ENCODE data around the gene POM121.
"Not testable (repeated sequence)": the region's sequence is repeated elsewhere in the genome, so short reads cannot be mapped to it uniquely, and the experiment has no call there.

DNA sequence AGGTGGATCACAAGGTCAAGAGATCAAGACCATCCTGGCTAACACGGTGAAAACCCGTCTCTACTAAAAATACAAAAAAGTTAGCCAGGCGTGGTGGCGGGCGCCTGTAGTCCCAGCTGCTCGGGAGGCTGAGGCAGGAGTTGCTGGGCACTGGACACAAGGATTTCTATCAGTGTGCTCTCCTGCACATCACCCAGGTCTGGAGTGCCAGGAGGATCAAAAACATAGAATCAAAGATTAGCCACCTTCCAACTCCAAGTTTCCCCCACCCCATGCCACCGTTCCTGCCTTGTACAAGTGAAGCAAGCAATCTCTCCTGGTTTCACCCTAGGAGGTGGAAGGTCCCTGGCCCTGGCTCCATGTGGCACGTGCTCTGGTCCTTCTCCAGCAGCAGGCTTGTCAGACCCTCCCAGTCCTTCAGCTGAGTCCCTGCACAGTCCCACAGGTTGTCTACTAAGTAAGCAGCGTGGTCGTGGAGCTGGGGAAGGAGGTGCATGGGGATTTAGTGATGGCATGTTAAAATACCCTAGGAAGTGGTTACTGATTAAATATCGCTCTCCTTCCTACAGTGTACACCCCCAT, 73.1 kb downstream of the POM121 start:
- TF ChIP-seq RAD21 (IDR thresholded peaks at IDR 0.05; ENCODE audit: insufficient read depth, low read depth, low read length); NFIC (IDR thresholded peaks at IDR 0.05; ENCODE audit: low read depth, low read length); EZH2 (IDR thresholded peaks at IDR 0.05; ENCODE audit: borderline replicate concordance, control insufficient read depth, low read depth, low read length); SMC3 (IDR thresholded peaks at IDR 0.05; ENCODE audit: borderline replicate concordance, low read length); CEBPB (IDR thresholded peaks at IDR 0.05; ENCODE audit: borderline replicate concordance in 1 of 2, low read depth in 2 of 2, low read length in 2 of 2); MYC (IDR thresholded peaks at IDR 0.05; ENCODE audit: insufficient read depth, insufficient read length, insufficient replicate concordance, low read length, severe bottlenecking); NRF1 (conservative IDR thresholded peaks at IDR 0.05; ENCODE audit: low read depth, low read length); BHLHE40 (IDR thresholded peaks at IDR 0.05; ENCODE audit: borderline replicate concordance in 1 of 2, low read depth in 2 of 2, low read length in 1 of 2); IKZF1 (conservative IDR thresholded peaks at IDR 0.05); ATF7 (IDR thresholded peaks at IDR 0.05; ENCODE audit: low read depth); JUND (IDR thresholded peaks at IDR 0.05; ENCODE audit: low read depth, low read length): not testable (repeated sequence)
- TF ChIP-seq, protein P1, sequence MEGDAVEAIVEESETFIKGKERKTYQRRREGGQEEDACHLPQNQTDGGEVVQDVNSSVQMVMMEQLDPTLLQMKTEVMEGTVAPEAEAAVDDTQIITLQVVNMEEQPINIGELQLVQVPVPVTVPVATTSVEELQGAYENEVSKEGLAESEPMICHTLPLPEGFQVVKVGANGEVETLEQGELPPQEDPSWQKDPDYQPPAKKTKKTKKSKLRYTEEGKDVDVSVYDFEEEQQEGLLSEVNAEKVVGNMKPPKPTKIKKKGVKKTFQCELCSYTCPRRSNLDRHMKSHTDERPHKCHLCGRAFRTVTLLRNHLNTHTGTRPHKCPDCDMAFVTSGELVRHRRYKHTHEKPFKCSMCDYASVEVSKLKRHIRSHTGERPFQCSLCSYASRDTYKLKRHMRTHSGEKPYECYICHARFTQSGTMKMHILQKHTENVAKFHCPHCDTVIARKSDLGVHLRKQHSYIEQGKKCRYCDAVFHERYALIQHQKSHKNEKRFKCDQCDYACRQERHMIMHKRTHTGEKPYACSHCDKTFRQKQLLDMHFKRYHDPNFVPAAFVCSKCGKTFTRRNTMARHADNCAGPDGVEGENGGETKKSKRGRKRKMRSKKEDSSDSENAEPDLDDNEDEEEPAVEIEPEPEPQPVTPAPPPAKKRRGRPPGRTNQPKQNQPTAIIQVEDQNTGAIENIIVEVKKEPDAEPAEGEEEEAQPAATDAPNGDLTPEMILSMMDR (IDR thresholded peaks at IDR 0.05 in 2 of 3, conservative IDR thresholded peaks at IDR 0.05 in 1 of 3; ENCODE audit: control insufficient read depth in 2 of 3, extremely low read depth in 1 of 3, insufficient read depth in 1 of 3, low read depth in 3 of 3, low read length in 3 of 3), result not testable (repeated sequence)
- TF ChIP-seq, protein P2, sequence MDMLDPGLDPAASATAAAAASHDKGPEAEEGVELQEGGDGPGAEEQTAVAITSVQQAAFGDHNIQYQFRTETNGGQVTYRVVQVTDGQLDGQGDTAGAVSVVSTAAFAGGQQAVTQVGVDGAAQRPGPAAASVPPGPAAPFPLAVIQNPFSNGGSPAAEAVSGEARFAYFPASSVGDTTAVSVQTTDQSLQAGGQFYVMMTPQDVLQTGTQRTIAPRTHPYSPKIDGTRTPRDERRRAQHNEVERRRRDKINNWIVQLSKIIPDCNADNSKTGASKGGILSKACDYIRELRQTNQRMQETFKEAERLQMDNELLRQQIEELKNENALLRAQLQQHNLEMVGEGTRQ (IDR thresholded peaks at IDR 0.05; ENCODE audit: borderline replicate concordance, low read depth, low read length), result not testable (repeated sequence)
- TF ChIP-seq, protein P3, sequence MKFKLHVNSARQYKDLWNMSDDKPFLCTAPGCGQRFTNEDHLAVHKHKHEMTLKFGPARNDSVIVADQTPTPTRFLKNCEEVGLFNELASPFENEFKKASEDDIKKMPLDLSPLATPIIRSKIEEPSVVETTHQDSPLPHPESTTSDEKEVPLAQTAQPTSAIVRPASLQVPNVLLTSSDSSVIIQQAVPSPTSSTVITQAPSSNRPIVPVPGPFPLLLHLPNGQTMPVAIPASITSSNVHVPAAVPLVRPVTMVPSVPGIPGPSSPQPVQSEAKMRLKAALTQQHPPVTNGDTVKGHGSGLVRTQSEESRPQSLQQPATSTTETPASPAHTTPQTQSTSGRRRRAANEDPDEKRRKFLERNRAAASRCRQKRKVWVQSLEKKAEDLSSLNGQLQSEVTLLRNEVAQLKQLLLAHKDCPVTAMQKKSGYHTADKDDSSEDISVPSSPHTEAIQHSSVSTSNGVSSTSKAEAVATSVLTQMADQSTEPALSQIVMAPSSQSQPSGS (IDR thresholded peaks at IDR 0.05; ENCODE audit: low read length), result not testable (repeated sequence)

Measured in GM12878 (cell line).